HG02938 (cell line): ENCODE results near the gene USP38.
"Not testable (repeated sequence)": the region's sequence is repeated elsewhere in the genome, so short reads cannot be mapped to it uniquely, and the experiment has no call there.

Experiments used
- ATAC-seq: cut with Tn5 transposase; IDR thresholded peaks from one replicate; pipeline ENCODE4 v1.9.1; 2021; ENCODE audit warnings: mild to moderate bottlenecking, moderate library complexity; ENCODE audit not compliant: unreplicated experiment

Gene USP38

GRCh38 chr4:143257356-143257755 lies 72.6 kb downstream of the USP38 start:
- no peak for ATAC-seq

DNA sequence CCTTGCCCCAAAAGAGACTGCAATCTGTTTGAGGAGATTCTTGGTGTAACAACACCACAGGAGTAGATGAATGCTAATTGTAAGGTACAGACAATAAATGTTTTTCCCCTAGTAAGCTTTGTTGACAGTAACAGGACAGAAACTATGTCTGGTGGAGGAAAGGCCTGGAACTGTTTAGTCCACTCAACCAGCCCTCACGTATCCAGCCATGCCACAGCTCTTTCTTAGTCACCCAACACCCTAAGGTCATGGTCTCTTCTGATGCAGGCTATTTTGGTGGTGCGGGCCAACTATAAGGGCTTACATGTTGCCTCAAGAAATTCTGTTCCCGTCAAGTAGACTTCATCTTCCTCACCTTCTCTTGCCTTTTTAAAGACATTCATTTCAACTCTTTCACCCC lies 76.0 kb downstream of the USP38 start:
- ATAC-seq: no peak

DNA sequence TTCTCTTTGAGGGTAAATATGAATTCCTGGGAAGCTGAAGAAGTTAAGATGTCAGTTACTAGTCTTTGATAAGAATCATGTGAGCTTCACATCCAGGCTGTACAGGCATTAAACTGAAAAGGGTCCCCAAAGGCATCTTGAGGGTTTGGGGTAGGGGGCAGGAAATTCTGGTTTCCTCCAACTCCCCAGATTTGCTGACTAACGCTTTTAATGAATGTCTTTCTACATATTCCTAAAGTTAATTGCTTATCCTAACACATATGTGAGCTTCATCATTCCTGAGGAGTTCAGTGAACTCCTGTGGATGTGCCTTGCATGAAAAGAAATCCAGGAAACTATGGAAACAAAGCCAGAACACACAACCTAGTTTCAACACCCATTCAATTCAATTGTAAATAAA lies 78.1 kb downstream of the USP38 start:
- ATAC-seq: no peak

GRCh38 chr4:143267690-143268089 lies 83.0 kb downstream of the USP38 start:
- not testable (repeated sequence) for ATAC-seq

DNA sequence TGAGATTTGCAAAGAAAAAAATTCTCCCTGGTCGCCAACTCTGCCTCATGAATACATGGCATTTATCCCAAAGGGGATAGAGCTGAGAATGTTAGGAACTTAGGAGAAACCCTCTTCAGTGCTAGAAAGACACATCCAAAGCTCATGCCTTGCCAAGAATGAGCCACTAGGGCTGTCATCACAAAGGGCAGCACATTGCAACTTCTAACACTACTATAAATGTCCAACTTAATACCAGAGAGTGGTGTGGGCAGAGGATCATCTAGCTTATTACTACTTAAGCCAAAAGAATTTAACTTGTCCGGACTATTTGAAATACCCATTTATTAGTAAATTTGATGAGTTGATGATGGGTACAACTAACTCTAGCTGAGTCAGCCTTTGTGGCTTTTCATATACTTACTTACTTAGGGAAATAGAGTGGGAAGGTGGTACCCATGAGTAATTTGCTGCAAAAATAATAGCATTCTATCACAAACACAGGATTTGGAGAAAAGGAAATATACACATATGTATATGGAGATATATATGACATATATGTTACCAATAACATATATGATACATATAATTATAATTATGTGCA lies 85.6 kb downstream of the USP38 start:
- ATAC-seq: no peak
